Measurements from ENCODE around the gene PRMT9.

Gene PRMT9

DNA sequence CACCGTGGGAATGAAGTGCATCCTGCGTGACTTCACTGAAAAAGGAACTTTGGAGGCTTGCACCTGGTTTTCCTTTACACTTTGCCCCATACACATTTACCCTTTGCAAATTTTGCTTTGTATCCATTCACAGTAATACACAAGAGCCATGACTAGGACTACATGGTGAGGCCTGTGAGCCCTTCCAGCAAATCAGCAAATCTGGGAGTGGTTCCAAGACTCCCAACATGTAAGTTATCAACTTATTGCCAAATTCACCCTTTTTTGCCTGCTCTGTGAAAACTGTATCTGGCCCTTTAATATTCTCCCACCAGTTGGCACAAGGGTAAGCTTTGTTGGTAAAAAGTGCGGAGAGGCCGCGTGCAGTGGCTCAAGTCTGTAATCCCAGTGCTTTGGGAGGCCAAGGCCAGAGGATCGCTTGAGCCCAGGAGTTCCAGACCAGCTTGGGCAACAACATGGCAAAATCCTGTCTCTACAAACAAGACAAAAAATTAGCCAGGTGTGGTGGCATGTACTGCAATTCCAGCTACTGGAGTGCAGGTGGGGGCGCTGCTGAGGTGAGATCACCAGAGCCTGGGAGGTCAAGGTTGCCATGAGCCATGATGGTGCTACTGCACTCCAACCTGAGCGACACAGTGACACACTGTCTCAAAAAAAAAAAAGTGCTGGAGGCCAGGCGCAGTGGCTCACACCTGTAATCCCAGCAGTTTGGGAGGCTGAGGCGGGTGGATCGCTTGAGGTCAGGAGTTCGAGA is 5.0 kb downstream of the PRMT9 start:
- no peak for DNase-seq (ENCODE audit: low spot score)

DNA sequence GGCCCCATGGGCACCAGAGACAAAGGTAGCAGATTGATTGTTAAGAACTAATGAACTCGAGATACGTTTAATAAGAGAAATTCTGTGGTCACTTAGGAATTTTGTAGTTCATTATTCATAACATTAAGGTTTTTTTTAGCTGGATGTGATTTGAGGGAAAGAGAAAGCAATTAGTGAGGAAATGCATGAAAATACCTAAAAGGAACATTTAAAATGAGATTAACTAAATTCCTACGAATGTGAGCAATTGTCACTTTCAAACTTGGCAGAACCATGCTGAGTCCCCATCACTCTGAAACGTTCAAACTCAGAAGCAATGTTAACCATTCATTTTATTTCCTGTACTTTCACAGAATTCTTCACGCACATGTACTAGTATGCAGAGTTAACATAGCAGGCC is 5.9 kb downstream of the PRMT9 start:
- no peak for DNase-seq (ENCODE audit: low spot score)

DNA sequence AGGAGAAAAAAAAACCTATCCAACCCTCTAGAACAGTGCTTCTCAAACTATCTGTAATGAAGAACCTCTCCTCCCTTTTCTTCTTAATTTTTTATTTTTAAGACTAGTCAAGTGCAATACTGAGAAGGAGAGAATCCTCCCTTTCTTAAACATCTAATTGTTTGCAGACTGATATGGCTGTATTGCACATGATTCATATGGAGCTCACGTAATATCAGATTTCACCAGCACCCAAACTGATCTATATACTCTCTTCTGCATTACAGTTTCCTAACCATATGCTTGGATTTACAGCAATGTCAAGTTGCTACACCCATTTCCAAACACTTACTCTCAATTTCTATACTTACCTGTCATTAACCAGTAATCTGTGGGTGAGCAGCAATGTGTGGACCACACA is 9.5 kb downstream of the PRMT9 start:
- DNase-seq (ENCODE audit: low spot score) = no peak

DNA sequence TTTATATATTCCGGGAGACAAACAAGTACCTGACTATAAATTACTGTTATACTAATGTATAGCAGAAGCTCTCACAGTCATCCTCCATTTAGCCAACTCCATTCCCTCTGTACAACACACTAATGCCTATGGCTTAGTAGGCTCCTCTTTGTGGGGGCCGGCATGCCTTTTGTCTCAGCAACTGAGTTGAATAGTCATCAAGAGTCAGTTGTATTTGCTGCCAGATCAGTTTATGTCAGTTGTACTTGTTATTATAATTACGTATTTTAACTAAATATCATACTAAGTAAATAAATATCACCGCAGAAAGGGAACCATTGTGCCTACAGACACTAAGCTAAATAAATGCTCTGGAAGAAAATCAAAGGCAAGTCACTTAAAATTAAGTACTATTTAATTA is 9.9 kb downstream of the PRMT9 start:
- no peak for DNase-seq (ENCODE audit: low spot score)

DNA sequence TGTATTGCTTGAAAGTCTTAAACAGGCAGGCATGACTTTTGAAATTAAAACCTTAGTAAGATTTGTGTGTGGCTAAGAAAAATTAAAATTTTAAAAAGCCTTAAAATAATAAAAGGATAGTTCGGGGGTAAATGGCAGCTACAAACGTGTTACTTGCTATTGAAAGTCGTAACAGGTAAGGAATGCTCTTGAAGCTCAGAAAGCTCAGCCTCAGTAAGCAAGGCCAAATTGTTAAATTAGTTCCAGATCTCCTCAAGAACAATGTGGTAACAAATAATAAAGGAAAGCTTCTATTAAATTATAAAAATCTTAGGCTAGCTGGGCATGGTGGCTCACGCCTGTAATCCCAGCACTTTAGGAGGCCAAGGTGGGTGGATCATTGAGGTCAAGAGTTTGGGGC is 25.5 kb downstream of the PRMT9 start:
- DNase-seq (ENCODE audit: low spot score) = no peak

DNA sequence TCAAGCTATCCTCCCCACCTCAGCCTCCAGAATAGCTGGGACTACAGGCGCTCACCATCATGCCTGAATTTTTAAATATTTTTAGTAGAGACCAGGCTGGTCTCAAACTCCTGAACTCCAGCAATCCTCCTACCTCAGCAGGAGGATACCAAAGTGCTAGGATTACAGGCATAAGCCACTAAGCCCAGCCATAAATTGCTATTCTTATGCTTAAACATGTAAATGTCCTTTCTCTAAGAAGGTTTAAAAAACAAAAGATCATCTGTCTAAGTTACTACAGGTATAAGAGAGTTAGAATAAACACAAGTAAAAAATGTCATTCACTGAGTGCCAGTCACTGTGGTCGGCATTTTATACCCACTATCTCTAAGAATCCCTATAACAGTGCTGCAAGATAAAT is 28.3 kb downstream of the PRMT9 start:
- no peak for DNase-seq (ENCODE audit: low spot score)

DNA sequence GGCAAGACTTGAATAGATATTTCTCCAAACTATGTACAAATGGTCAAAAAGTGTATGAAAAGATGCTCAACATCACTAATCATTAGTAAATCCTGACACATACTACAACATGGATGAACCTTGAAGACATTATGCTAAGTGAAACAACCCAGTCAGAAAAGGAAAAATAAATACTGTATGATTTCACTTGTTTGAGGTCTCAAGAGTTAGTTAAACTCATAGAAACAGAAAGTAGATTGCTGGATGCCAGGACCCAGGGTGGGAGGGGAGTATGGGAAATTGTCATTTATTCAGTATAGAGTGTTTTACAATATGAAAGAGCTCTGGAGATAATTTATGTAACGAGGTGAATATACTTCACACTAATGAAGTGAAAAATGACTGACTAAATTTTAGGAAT is 32.4 kb downstream of the PRMT9 start:
- no peak for DNase-seq (ENCODE audit: low spot score)

DNA sequence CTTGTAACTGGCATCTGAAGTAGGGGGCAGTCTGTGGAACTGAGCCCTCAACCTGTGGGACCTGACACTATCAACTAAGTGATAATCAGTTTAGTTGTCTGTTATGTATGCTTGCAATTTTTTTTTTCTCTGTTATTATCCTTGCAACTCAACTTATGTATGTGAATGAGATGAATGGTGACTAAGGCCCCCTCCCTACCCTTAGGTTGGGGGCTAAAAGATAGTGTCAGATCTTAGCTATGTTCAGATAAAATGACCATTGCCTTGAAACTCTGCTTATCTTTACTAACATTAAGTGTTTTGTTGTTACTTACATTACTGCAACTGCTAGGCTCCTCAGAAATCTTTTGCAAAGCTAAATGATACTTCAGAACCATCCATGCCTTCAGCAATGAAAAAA is 35.3 kb downstream of the PRMT9 start:
- DNase-seq (ENCODE audit: low spot score) = no peak

DNA sequence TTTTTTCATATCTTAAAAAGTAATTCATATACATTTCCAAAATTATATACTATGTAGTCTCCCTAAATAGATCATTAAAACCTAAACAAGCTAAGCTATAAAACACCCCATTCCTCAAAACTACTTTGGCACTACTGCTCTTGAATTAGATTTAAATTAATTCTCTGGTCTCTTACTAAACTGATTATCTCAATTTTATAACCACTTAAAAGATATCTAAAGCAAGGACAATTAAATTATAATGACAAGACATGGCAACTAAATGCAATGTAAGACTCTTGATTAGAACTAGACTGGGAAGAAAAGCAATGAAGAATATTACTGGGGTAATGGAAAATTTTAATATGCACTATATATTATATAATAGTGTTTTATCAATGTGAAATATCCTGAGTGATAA is 38.9 kb downstream of the PRMT9 start:
- no peak for DNase-seq (ENCODE audit: low spot score)

DNA sequence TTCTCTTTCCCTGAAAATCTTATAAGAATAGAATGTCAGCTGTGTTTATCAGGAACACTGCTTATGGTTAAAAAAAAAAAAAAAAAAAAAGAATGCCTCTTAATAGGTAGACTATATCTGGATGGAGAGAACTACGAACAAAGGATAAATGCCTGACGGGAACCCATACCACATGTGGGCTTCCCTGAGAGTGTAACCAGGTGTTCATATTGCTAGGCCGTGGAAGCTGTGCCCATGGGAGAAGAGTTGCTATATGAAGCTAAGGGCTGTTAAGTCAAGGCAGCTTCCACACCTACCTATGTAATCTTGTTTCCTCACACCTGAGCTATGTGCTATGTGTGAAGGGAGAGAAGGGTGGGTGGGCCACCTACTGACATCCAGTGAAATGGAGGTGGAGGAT is 39.5 kb downstream of the PRMT9 start:
- no peak for DNase-seq (ENCODE audit: low spot score)

DNA sequence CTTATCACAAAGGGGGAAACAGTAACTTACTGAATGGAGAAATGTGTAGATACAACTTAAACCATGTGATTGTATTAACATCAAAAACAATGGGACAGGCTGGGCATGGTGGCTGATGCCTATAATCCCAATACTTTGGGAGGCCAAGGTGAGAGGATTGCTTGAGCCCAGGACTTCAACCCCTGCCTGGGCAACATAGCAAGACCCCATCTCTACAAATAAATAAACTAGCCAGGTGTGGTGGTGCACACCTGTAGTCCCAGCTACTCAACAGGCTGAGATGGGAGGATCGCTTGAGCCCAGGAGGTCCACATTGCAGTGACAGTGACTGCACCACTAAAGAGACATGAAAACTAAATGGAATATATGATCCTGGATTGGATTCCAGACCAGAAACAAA is 40.3 kb downstream of the PRMT9 start:
- DNase-seq (ENCODE audit: low spot score) = no peak

DNA sequence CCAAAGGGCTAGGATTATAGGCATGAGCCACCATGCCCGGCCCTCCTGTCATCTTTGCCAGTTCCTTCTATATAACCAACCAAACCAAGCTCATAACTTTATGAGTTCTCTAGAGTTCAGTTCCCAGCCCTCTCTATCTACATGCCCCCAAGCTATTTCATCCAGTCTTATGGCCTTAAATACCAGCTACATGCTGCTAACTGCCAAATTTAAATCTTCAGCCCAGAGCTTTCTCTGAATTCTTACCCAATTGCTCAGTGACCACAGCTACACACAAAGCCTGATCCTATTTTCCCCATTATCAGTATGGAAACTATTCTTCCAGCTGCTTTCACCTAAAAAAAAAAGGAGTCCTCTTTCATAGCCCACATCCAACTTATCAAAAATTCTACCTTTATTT is 43.6 kb downstream of the PRMT9 start:
- DNase-seq (ENCODE audit: low spot score) = no peak

DNA sequence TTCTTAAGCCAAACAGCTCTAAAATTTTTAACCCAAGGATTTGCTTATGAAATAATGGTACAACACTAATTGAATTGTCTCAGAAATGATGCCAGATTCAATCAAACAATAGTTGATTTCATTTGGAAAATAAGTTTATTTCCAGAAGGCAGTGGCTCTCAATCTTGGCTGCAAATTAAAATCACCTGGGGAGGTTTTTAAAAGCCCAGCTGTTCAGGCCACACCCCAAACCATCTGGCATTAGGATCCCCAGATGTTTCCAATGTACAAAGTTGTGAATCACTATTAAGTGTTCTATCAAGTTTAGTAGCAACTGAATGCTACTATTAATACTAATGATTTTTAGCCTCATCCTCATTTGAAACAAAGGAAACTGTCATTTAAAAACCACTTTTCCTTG is 44.6 kb downstream of the PRMT9 start:
- DNase-seq (ENCODE audit: low spot score) = no peak

DNA sequence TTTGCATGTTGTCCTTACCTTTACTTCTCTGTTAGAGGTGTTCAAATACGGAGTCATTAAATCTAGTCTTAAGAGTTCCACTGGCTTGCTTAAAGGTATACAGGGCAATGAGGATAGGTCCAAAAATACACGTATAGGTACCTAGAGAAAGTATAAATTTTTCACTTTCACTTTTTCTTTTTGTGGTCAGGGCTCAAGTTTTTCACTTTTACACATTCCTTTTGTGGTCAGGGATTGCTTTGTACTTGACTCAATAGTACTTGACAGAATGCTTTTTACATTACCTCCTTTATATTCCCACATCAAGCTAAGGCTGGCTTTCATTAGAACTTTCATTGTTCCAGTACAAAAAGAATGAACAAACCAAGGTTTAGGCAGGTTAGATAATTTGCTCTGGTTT is 45.0 kb downstream of the PRMT9 start:
- DNase-seq (ENCODE audit: low spot score) = no peak

DNA sequence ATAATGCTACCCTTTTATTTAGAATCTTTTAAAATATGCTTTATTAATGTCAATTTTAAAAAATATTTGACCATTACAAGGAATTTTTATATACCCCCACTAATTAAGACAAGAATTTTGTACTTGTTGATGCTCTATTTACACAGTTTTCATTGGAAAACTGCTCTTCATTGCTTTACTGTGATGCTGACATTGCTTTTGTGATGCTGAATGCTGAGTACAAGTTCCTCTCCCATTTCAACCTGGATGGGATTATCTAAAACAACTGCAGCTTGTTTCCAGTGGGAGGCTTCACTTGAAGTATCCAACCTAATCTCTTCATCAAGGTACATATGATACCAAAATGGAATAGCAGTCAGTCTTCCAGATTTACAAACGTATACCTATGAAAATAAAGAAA is 45.6 kb downstream of the PRMT9 start:
- DNase-seq (ENCODE audit: low spot score) = no peak

DNA sequence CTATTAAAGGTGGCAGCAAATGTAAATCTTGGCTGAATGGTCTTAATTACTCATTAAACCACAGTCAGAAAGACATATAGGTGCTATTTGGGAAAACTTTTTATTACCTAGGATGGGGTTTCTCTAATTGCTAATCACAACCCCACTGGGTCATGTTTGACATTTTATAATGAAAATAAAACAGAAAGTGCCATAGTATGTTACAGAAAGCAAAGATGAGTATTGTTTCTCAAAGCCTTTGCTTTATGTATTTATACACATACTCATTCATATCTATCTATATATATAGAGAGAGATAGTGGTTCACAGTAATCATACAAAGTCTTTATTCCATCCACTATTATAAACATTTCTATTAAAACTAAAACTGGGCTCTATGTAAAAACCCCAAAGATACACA is 48.6 kb downstream of the PRMT9 start:
- DNase-seq (ENCODE audit: low spot score) = no peak

DNA sequence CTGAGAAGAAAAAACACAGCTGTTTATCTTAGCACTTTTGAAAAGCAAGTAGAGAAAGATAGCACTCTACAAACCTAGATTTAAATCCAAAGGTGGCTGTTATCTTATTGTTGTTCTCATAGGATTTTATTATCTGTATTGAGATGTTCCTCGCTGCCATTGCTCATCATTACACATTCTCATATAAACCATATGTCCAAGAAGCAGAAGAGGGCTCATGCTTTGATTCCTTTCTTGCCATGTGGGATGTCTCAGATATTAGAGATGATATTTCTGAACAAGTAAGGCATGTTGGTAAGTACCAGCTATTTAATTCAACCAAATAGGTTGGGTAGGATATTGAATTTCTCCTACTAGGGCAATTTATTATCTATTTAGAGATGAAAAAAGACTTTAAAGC is 50.3 kb downstream of the PRMT9 start:
- DNase-seq (ENCODE audit: low spot score) = no peak

DNA sequence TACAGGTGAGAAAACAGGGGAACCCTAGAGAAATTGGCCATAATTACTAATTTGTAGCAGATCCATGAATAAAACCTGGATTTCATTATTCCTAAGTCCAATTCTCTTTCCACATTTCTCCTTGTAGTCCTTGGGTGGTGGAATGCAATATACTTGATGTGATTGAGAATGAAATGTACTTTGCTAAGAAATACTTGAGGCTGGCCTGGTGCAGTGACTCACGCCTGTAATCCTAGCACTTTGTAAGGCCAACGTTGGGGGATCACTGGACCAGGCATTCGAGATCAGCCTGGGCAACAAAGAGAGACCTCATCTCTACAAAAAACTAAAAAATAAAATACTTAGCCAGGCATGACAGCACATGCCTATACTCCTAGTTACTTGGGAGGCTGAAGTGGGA is 50.9 kb downstream of the PRMT9 start:
- DNase-seq (ENCODE audit: low spot score) = no peak

DNA sequence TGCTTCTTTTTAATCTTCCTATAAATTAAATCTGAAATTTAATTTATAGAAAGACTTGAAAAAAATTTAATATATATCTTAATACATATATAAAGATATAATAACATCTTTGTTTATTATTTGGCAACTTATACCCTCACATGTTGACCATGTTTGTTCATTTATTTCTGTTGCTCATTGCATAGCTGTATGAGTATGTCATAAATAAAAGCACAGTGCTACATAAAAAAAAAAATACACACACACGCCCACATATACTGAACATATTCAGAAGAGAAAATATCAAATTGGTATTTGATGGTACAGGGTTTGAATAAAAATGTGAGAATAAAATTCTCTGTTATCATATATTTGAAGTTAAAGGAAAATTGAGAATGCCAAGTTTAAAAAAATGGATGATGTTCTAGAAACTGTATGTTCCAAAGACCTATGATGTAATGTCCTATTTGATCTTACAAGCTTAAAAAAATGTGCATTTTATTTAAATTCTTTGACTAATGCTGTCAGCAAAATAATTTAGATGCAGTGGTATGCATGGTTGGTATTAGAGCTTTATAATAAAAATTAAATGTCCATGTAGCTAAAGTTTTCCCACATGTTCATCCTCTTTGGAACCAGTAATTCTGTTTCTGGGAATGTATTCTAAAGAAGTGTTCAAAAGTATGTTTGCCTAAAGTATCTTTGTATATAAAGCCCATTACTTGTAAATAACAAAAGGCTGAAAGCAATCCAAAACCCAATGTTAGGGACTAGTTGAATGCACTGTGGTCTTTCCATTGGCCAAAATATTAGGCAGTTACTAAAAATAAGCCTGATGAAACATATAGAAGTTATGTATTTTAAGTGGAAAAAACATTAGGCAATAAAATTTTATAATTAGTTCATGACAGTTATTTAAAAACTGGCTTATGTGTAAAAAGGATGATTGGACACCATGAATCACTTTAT is 53.9 kb downstream of the PRMT9 start:
- DNase-seq (ENCODE audit: low spot score) = no peak

DNA sequence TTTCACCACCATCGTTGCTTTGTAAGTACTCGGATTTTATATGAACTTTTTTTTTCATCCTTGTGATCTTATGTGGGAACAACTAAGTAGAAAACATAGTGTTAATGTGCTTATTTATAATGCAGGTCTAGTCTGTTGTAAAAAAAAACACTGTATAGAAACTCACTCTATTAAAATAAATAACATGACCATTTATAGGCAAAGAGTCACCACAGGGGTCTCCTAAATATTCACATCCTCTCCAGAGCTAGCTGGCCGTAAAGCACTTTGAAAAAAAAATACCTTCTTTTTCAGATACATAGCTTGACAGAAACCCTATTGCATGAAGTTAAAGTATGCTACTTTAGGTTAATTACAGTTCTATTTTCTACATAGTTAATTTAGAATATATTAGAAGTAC is 55.5 kb downstream of the PRMT9 start:
- DNase-seq (ENCODE audit: low spot score) = no peak

DNA sequence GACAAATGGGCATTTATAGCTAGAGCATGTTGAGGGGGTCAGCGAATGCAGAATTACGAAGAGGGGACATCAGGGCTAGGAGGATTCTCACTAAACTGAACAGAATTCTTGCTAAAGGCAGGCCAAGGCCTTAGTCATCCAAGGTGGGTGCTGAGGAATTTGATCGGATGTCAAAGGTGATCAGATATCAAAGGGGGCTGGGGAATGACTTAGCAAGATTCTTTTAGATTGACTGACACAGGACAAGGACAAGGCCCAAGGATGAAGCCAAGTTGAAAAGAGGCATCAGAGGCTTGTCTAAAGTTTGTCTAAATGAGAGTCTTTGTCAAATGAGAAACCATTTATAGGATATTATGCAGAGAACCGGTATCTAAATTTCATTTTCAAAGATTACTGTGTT is 57.1 kb downstream of the PRMT9 start:
- no peak for DNase-seq (ENCODE audit: low spot score)

DNA sequence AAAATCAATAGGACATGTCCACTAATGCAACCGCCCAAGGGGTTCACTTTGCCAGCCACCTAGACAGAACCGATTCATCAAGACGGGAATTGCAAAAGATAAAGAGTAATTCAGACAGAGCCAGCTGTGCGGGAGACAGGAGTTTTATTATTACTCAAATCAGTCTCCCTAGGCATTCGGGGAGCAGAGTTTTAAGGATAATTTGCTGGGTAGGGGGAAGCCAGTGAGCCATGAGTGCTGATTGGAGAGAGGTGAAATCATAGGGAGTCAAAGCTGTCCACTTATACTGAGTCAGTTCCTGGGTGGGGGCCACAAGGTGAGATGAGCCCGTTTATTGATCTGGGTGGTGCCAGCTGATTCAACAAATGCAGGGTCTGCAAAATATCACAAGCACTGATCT is 58.2 kb downstream of the PRMT9 start:
- no peak for DNase-seq (ENCODE audit: low spot score)

DNA sequence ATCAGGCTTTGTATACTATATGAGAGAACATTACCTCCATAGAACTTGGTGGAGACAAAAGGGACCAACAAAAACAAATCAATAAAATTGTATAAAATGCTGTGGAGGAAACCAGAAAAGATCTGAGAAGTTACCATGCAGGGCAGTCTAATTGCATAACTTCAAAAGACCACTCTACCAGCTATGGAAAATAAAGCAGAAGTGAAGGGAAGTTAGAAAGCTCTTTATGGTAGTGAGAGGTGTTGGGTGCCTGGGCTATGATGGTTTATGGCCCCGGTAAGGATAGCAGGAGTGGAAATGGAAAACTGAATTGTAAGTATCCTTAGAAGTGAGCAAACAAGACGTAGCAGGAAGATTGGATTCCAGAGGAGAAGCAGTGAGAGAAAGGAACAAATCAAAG is 63.6 kb downstream of the PRMT9 start:
- no peak for DNase-seq (ENCODE audit: low spot score)

Data from globus pallidus (tissue), 1 donor.